Measurements from ENCODE around the gene PDE10A. TPM values are rescaled to one million over a fixed set of nuclear protein-coding genes. Genes with fewer than 3 reads are reported as not detected.

PDE10A gene
- total and polyA plus RNA-seq, 2 of the 8 experiments (the other 6 are each of a cell fraction or from before 2014, with no cell fraction given): 1.1 to 2.4 TPM

DNA sequence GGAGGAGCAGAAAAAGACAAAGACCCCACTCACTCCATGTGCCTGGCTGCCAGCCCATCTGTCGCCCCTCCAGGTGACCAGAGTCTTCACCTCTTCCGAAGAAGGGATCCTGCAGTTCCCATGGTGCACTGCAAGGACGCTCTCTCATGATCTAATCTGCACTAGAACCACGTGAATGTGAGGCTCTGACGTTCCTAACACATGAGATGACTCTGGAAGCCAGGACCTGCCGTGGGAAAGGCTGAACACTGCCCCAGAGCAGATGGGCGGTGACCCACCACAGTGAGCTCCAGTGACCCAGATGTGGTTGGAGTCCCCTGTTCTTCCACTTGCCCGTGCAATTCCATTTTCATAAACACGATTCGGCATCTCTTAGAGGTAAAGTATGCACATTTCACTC lies 39.6 kb upstream of the PDE10A start (continued):
- TF ChIP-seq CTCF (IDR thresholded peaks at IDR 0.05; ENCODE audit: control extremely low read depth in 1 of 3, insufficient read depth in 1 of 3, low read depth in 1 of 3, low read length in 3 of 3): no peak
- no peak for TF ChIP-seq HDAC2 (IDR thresholded peaks at IDR 0.05; ENCODE audit: borderline replicate concordance in 1 of 2, low read depth in 2 of 2, low read length in 2 of 2)
- no peak for TF ChIP-seq SIRT6 (IDR thresholded peaks at IDR 0.05; ENCODE audit: low read length)
- no peak for TF ChIP-seq CHD2 (IDR thresholded peaks at IDR 0.05; ENCODE audit: low read length)
- no peak for TF ChIP-seq POLR2A (IDR thresholded peaks at IDR 0.05; ENCODE audit: control extremely low read depth in 1 of 2, low read depth in 2 of 2, low read length in 2 of 2)
- TF ChIP-seq CTBP2 (IDR thresholded peaks at IDR 0.05; ENCODE audit: borderline replicate concordance, insufficient read depth, insufficient read length, low read length): no peak
